Smooth muscle cell (in vitro differentiated cells): Measurements from ENCODE around the gene PRR5L. TPM values are rescaled to one million over a fixed set of nuclear protein-coding genes. Genes with fewer than 3 reads are reported as not detected.

Experiments used
- DNase-seq: peaks from one replicate; lab custom pipeline; 2025; ENCODE audit not compliant: unreplicated experiment; lab: John Stamatoyannopoulos, UW
- H2AFZ ChIP-seq: fragments of 200-600 bp; sonication (generic); 2 replicates; pipeline ENCODE4 v1.6.0; 2016; ENCODE audit warnings: antibody characterized with exemption, low read depth, mild to moderate bottlenecking
- H3F3A ChIP-seq: fragments of 200-600 bp; sonication (generic); 2 replicates; pipeline ENCODE4 v1.6.0; 2017; ENCODE audit warnings: antibody characterized with exemption, low read depth
- H3K27ac ChIP-seq: fragments of 200-600 bp; sonication (generic); 2 replicates; pipeline ENCODE4 v1.5.1; 2016; ENCODE audit warnings: low read depth, mild to moderate bottlenecking
- H3K27me3 ChIP-seq: fragments of 200-600 bp; sonication (generic); 2 replicates; pipeline ENCODE4 v1.6.1; 2016; ENCODE audit warnings: low read depth, mild to moderate bottlenecking
- H3K36me3 ChIP-seq: fragments of 200-600 bp; sonication (generic); 2 replicates; pipeline ENCODE4 v1.5.1; 2016; ENCODE audit warnings: low read depth
- H3K4me1 ChIP-seq: fragments of 200-600 bp; sonication (generic); 2 replicates; pipeline ENCODE4 v1.5.1; 2016; ENCODE audit warnings: low read depth
- H3K4me2 ChIP-seq: fragments of 200-600 bp; sonication (generic); 2 replicates; pipeline ENCODE4 v1.6.0; 2016; ENCODE audit warnings: mild to moderate bottlenecking
- H3K4me3 ChIP-seq: fragments of 200-600 bp; sonication (generic); 2 replicates; pipeline ENCODE4 v1.5.1; 2016; ENCODE audit warnings: mild to moderate bottlenecking
- H3K79me2 ChIP-seq: fragments of 200-600 bp; sonication (generic); 2 replicates; pipeline ENCODE4 v1.6.0; 2016; ENCODE audit warnings: low read depth, mild to moderate bottlenecking
- H3K9ac ChIP-seq: fragments of 200-600 bp; sonication (generic); 2 replicates; pipeline ENCODE4 v1.6.0; 2016; ENCODE audit warnings: low read depth
- H3K9me3 ChIP-seq: fragments of 200-600 bp; sonication (generic); replicated peaks from 2 replicates; pipeline ENCODE4 v1.5.1; 2016; ENCODE audit warnings: low read depth
- H4K20me1 ChIP-seq: fragments of 200-600 bp; sonication (generic); 2 replicates; pipeline ENCODE4 v1.6.0; 2016; ENCODE audit warnings: low read depth
- WGBS: methylation state at CpG from one replicate; pipeline ENCODE4 v1.1.7; 2016; ENCODE audit warnings: low lambda C conversion rate; 5-methylcytosine and 5-hydroxymethylcytosine counted together
- polyA plus RNA-seq: library from polyadenylated mRNA; unstranded; fragments of >200 nt; fragmentation: Nextera tagmentation; extraction: Ambion mirVana; gene quantifications from 2 replicates; pipeline ENCODE4 v1.2.1, GENCODE V29; 2016
- total RNA-seq: library from RNA; depleted of rRNA; stranded (reverse); fragments of >200 nt; gene quantifications from 2 replicates; pipeline ENCODE4 v1.2.3, GENCODE V29; 2014
- TF ChIP-seq, protein P1 (sequence below): fragments of 200-600 bp; sonication (generic); IDR thresholded peaks from 2 replicates; pipeline ENCODE4 v1.5.1; 2017; ENCODE audit warnings: borderline replicate concordance, mild to moderate bottlenecking, antibody characterized with exemption; ENCODE audit not compliant: insufficient read depth, poor library complexity, severe bottlenecking

Gene PRR5L
- total and polyA plus RNA-seq, 2 experiments from 2014 or later = 21.4 to 41.4 TPM

DNA sequence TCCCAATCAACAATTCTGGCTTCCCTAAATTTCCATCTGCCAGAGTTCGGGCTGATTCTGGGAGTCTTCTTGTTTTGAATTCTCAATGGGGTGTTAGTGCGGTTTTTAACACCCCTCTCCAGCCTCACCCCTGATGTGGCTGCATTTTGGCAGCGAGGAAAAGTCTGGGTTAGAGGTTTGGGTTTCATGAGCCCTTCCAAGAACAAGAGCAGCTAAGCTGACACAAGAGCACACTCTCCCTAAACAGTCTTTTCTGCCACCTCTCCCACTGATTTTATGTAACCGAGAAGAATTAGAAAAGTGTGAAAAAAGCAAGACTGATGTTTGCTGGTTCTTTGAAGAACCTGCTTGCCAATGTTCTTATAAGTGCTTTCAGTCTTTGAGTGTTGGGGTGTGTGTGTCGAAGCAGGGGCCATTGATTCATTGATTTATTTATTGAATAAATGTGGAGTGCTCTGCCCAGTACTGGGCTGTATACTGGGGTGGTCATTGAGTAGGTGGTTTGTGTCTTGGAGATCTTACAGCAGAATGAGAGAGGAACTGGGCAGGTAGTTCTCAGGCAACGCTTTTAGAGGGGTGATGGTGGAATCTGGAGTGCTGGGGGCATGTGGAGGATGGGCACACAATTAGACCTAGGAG, 112.5 kb downstream of the PRR5L start:
- H3K27me3 ChIP-seq = no peaks in the 10 kb centered on the region
- H3K4me1 ChIP-seq = peaks cover 8% of the 10 kb centered on the region
- H4K20me1 ChIP-seq = no peaks in the 10 kb centered on the region
- H3K36me3 ChIP-seq = no peaks in the 10 kb centered on the region
- TF ChIP-seq, protein P1, sequence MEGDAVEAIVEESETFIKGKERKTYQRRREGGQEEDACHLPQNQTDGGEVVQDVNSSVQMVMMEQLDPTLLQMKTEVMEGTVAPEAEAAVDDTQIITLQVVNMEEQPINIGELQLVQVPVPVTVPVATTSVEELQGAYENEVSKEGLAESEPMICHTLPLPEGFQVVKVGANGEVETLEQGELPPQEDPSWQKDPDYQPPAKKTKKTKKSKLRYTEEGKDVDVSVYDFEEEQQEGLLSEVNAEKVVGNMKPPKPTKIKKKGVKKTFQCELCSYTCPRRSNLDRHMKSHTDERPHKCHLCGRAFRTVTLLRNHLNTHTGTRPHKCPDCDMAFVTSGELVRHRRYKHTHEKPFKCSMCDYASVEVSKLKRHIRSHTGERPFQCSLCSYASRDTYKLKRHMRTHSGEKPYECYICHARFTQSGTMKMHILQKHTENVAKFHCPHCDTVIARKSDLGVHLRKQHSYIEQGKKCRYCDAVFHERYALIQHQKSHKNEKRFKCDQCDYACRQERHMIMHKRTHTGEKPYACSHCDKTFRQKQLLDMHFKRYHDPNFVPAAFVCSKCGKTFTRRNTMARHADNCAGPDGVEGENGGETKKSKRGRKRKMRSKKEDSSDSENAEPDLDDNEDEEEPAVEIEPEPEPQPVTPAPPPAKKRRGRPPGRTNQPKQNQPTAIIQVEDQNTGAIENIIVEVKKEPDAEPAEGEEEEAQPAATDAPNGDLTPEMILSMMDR = no peak
- H3F3A ChIP-seq = peaks cover 12% of the 10 kb centered on the region
- H3K4me3 ChIP-seq = no peak overlapping the region
- H3K27ac ChIP-seq = peak overlapping the region; percentile 69
- H3K9me3 ChIP-seq = no peaks in the 10 kb centered on the region
- peak overlapping the region; percentile 42 for H3K4me2 ChIP-seq
- no peak for DNase-seq
- WGBS = 89% methylated on average over 6 of the region's 6 CpGs
- no peak overlapping the region for H3K9ac ChIP-seq
- no peak overlapping the region for H2AFZ ChIP-seq
- no peaks in the 10 kb centered on the region for H3K79me2 ChIP-seq

DNA sequence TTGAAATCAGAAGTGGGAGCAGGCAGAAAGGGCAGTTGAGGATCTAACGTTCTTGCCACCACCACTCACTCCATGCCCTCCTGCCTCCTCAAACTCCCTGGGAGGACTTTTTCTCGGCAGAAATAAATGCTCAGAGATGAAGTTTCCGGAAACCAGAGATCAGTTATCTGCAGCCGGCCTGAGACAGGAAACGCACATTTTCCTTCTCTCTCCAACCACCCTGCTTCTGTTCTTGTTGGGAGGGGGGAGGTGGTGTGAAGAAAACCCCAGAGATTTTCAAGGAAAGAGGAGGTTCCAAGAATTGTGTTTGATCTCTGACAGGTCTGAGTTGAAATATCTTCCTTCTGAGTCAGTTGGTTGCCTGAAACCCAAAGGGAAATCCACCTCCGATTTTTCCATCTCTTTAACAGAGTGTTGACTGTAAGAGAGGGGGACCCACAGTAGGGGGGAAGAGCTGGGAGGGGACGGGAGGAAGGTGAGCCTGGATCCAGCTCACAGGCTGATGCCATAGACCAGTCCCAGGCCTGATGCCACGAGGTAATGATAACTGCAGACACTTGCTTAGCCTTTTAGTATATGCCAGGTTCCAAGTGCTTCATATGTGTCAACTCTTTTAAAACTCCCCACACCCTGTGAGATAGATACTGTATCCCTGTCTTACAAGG, 113.2 kb downstream of the PRR5L start:
- TF ChIP-seq, protein P1 = no peak
- Histone ChIP-seq H3K27me3 (no peaks in the 10 kb centered on the region), H4K20me1 (no peaks in the 10 kb centered on the region), H3K9me3 (no peaks in the 10 kb centered on the region), H3F3A (peaks cover 12% of the 10 kb centered on the region), H3K79me2 (no peaks in the 10 kb centered on the region), H3K27ac (peak overlapping the region; percentile 69), H3K4me1 (peaks cover 8% of the 10 kb centered on the region), H3K4me3 (no peak overlapping the region), H2AFZ (peak overlapping the region; percentile 12), H3K36me3 (no peaks in the 10 kb centered on the region), H3K4me2 (peak overlapping the region; percentile 42), H3K9ac (peak overlapping the region; percentile 5)
- WGBS = 25% methylated on average over 8 of the region's 8 CpGs
- DNase-seq = no peak

DNA sequence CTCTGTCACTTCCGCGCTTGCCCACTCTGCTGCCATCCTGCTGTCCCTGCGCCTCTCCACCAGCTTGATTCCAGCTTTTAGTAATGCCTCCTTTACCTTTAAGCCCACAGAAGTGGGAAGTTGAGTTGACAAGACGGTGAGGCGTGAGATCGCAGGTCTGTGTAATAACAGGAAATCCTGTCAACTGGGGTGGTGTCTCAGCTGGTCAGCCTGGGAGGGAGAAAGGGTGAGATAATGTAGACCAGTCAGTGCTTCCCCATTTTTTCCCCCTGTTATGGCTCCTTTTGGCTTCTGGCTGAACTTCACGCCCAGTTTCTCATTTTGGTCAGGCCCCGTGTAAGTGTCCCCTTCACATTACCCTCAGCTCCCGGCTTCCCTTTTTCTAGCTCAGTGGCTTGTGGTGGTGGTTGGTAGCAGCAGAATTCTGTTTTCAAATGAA, 115.1 kb downstream of the PRR5L start:
- WGBS = 79% methylated on average over 9 of the region's 9 CpGs
- H4K20me1 ChIP-seq = no peaks in the 10 kb centered on the region
- H3K4me3 ChIP-seq = no peak overlapping the region
- no peak overlapping the region for H2AFZ ChIP-seq
- TF ChIP-seq, protein P1 = no peak
- no peak for DNase-seq
- peaks cover 8% of the 10 kb centered on the region for H3K4me1 ChIP-seq
- H3K4me2 ChIP-seq = peak overlapping the region; percentile 50
- no peaks in the 10 kb centered on the region for H3K79me2 ChIP-seq
- no peaks in the 10 kb centered on the region for H3K36me3 ChIP-seq
- peak overlapping the region; percentile 95 for H3K27ac ChIP-seq
- H3K9me3 ChIP-seq = no peaks in the 10 kb centered on the region
- peak overlapping the region; percentile 71 for H3K9ac ChIP-seq
- H3F3A ChIP-seq = peaks cover 9% of the 10 kb centered on the region
- H3K27me3 ChIP-seq = no peaks in the 10 kb centered on the region
